Neutrophil (primary cell): Measurements from ENCODE around the gene IMP3.

ENCODE experiments used
- H3K27ac ChIP-seq: fragments of 200-600 bp; sonication (generic); 2 replicates; pipeline ENCODE4 v1.5.1; 2016; ENCODE audit warnings: mild to moderate bottlenecking, moderate library complexity
- H3K27me3 ChIP-seq: fragments of 200-600 bp; sonication (generic); 2 replicates; pipeline ENCODE4 v1.6.0; 2016; ENCODE audit warnings: mild to moderate bottlenecking
- H3K36me3 ChIP-seq: fragments of 200-600 bp; sonication (generic); 2 replicates; pipeline ENCODE4 v1.5.1; 2017
- H3K4me1 ChIP-seq, 2 experiments: fragments of 200-600 bp in 1 of 2; sonication (generic) in 1 of 2; 1 replicate in 1 of 2; 2 replicates in 1 of 2; pipeline versions ENCODE4 v1.5.1 to v1.6.1; 2013 to 2016; ENCODE audit warnings: low read depth in 1 of 2, low read length in 1 of 2, mild to moderate bottlenecking in 1 of 2, moderate library complexity in 1 of 2; ENCODE audit not compliant: control insufficient read depth in 1 of 2, insufficient read depth in 1 of 2
- H3K4me3 ChIP-seq, 2 experiments: fragments of 200-600 bp in 1 of 2; sonication (generic) in 1 of 2; 1 replicate in 1 of 2; 2 replicates in 1 of 2; pipeline ENCODE4 v1.5.1; 2013 to 2016; ENCODE audit warnings: low read depth in 1 of 2, low read length in 1 of 2, mild to moderate bottlenecking in 1 of 2, moderate library complexity in 1 of 2
- H3K9me3 ChIP-seq: fragments of 200-600 bp; sonication (generic); 2 replicates; pipeline ENCODE4 v1.5.1; 2016
- CTCF ChIP-seq: fragments of 200-600 bp; sonication (generic); IDR thresholded peaks from 2 replicates; pipeline ENCODE4 v1.5.1; 2016; ENCODE audit warnings: antibody characterized with exemption

The IMP3 gene

GRCh38 chr15:75659141-75659771 is 19.2 kb upstream of the IMP3 start:
- H3K4me1 ChIP-seq, result no peaks in the 10 kb centered on the region

GRCh38 chr15:75656813-75657212 is 16.8 kb upstream of the IMP3 start:
- Histone ChIP-seq H3K27me3 (peaks cover 12% of the 10 kb centered on the region), H3K9me3 (no peaks in the 10 kb centered on the region), H3K36me3 (no peaks in the 10 kb centered on the region), H3K27ac (no peak overlapping the region), H3K4me1 (no peaks in the 10 kb centered on the region), H3K4me3 (no peak overlapping the region)
- TF ChIP-seq CTCF, result no peak

More at GRCh38 chr15:75659141-75659771, 19.2 kb upstream of the IMP3 start:
- Histone ChIP-seq H3K9me3 (no peaks in the 10 kb centered on the region), H3K27me3 (peaks cover 33% of the 10 kb centered on the region), H3K27ac (no peak overlapping the region), H3K4me3 (no peak overlapping the region), H3K36me3 (no peaks in the 10 kb centered on the region)
- TF ChIP-seq CTCF, result no peak

- H3K9me3 ChIP-seq, result no peaks in the 10 kb centered on the region
- H3K4me1 ChIP-seq, result no peaks in the 10 kb centered on the region
- peaks cover 9% of the 10 kb centered on the region for H3K27me3 ChIP-seq
- H3K36me3 ChIP-seq, result no peaks in the 10 kb centered on the region
- no peak overlapping the region for H3K4me3 ChIP-seq
- no peak for TF ChIP-seq CTCF
- H3K27ac ChIP-seq, result no peak overlapping the region
Measured at GRCh38 chr15:75656331-75656730, 16.3 kb upstream of the IMP3 start.

GRCh38 chr15:75655931-75656330 is 15.9 kb upstream of the IMP3 start:
- no peak for TF ChIP-seq CTCF
- Histone ChIP-seq H3K4me1 (no peaks in the 10 kb centered on the region), H3K9me3 (no peaks in the 10 kb centered on the region), H3K27me3 (peaks cover 5% of the 10 kb centered on the region), H3K4me3 (no peak overlapping the region), H3K27ac (no peak overlapping the region), H3K36me3 (no peaks in the 10 kb centered on the region)

GRCh38 chr15:75654201-75654907 is 14.3 kb upstream of the IMP3 start:
- peaks cover 8% of the 10 kb centered on the region for H3K27me3 ChIP-seq
- H3K36me3 ChIP-seq, result no peaks in the 10 kb centered on the region
- no peak overlapping the region for H3K27ac ChIP-seq
- no peak for TF ChIP-seq CTCF
- H3K4me3 ChIP-seq, result no peak overlapping the region
- no peaks in the 10 kb centered on the region for H3K4me1 ChIP-seq
- no peaks in the 10 kb centered on the region for H3K9me3 ChIP-seq
